Epidermal melanocyte (primary cell): Measurements from ENCODE around the gene TRAF3IP1.

Source experiments
- DNase-seq: peaks from one replicate; pipeline ENCODE4 v3.0.0; 2011; ENCODE audit warnings: low spot score; ENCODE audit not compliant: insufficient read length

The TRAF3IP1 gene

DNA sequence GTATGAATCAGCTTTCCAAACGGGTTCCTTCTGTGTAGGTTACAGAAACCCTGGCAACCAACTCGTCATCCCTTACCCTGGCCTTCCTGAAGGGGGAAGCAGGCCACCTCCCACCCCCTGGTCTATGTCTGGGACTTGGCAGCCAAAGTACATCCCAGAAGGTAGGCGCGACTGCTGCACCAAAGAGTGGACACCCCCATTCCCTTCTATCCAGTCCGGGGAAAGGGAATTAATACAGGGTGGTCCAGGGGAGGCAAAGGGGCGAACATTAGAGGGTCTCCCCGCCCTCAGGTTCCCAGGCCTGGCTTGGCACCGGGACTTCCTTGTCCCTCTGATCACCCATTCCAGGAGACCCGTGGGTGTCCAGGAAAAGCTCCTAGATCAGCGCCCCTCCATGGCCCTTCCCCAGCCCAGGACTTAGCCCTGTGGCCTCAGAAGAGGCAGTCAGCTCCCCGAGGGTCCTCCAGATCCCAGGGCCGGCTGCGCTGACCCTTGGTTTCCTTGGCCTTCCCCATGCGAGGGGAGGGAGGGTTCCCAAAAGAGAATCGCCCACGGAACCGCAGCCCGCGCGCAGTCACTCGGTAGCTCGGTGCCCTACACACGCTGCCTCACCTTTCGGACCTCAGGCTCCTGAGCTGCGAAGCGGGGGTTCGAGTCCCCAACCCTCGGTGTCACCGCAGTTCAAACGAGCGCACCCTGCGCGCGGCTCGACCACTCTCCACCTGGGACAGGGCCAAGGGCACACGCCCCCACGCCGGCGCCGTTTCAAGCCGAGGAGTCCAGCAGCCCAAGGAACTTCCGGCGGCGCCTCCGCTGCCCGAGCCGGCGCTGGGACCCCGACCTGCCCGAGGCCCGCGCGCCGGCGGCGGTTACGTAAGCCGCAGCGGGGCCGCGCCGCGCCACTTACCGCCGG, 32.3 kb upstream of the TRAF3IP1 start, which contains the start of gene PER2:
TSS of gene PER2 (minus strand) at position 874 of the 913 bp plus-strand sequence. CDS start 10,674 bp downstream, outside the sequence.
- DNase-seq: no peak

DNA sequence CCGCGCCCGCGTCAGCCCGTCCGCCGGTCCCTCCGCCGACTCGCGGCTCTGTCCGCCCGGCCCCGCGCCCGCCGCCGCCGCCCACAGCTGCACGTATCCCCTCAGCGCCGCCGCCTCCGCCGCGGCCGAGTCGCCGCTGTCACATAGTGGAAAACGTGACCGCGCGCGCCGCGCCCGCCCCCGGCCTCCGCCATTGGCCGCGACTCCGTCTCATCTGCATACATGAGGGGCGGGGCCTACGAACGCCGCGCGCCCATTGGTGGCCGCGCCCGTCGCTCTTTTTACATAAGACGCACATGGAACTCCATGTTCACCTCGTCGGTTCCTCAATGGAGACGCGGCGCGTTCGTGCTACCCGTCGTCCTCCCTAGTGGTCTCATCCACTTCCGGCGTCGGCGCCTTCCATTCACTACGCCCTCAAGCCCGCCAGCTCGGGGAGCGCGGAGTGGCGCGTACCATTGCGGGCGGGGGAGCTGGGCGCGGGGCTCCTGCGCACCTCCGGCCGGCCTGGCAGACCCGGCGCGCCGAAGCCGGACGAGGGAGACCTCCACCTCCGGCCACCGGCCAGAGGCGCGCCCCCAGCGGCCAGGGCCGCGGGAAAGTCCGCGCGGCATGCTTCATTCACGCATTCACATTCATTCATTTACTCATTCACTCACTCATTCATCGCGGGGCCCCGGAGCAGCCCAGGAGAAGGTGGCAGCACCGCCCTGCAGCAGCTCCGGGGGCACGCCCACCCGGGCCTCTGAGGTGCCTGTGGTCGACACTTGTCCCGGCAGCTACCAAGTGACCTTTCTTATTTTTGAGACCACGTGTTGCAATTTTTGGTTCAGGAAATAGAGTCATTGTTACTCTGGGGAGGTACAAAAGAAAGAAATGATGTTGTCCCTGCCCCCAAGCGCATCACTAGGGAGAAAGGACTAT, 31.4 kb upstream of the TRAF3IP1 start:
- DNase-seq: peak; percentile 93

DNA sequence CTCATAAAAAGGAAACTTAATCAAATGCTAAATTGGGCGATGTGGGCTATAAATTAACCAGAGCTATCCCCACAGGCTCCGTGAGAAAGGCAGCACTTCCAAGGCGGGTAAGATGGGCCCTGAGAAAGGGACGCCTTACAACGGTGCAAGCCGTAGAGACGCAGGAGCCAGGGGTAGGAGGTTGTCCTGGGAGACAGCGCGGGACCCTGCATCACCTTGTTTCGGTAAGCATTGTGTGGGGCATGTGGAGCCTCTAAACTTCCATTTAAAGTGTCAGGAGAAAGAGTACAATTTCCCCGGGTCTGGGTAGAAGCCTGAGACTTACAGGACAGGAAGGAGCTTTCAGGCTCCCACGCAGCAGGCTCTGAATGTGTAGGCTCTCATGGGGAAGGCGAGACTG, 30.7 kb upstream of the TRAF3IP1 start:
- no peak for DNase-seq

DNA sequence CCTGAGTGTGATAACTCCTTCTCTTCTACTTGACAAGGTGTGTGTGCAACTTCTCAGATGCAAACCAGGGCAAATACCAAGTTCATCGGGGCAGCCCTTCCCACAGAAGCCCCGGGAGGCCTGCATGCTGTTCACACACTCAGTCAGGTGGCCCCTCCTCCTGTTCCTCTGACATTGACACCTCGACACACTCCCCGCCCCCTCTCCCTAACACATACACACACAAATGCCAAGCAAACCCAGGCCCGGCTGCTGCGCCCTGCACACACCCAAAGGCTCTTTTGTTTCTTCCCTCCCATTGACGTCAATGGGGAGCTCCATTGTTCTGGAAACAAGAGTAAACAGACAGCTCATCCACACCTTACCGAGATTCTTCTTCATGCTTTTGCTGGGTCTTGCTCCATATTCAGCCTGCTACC, 30.2 kb upstream of the TRAF3IP1 start:
- no peak for DNase-seq

DNA sequence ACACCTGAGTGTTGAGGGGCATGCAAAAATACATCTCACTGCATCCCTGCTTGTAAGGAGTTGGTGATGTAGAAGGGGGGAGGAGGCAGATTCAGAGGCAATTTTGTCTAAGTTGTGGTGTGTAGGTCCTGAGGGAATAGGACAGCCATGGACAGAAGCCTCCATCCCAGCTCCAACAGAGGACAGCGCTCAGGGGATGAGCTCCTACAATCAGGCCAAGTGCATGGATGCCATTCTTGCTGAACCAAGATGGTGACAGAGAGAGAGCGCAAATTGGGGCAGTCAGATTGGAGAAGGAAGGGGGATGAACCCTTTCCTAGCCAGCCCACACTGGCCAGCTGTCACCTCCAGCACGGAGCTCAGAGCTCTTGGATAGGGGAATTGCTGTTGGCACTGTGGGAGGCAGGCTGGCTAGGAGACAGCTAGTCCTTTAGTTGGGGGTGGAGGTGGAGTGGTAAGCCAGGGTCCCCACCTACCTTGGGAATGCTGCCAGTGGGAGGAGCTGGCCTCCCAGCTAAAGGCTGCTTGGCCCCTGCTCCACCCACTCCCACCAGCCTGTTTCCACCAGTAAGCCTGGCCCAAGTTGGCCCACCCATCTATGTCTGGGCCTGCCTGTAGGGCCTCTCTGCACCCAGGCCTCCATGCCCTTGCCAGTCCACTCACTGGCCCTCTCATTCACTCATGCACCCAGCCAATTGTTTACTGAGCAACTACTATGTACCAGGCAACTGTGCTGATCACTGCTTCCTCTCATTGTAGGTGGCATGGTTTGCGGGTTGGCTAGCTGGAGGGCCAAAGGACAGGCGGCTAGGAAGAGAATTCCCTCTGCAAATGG, 29.4 kb upstream of the TRAF3IP1 start:
- no peak for DNase-seq

DNA sequence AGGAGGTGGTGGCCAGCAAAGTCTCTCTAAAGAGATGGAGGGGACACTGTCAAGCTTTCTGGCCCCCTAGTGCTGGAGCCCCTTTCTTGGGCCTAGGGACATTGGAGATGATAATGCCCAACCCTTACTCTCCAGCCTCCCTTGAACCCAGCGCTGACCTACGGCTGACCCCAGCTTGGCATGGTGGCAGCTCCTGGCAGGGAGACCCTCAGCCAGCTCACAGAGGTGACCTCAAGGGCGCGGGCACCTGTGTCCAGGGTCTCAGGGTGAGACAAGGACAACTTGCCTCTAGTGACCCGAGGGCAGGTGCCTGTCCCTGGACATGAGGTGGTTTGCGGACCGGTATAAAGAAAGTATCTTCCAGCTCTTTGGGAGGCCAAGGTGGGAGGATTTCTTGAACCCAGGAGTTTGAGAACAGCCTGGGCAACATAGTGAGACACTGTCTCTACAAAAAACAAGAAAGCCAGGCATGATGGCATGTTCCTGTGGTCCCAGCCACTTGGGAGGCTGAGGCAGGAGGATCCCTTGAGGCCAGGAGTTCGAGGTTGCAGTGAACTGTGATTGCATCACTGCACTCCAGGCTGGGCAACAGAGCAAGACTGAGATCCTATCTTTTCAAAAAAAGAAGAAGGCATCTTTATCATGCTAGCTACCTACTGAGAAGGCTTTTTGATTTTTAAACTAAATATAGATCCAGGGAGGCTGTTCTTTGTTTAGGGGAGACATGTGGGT, 28.6 kb upstream of the TRAF3IP1 start:
- no peak for DNase-seq

DNA sequence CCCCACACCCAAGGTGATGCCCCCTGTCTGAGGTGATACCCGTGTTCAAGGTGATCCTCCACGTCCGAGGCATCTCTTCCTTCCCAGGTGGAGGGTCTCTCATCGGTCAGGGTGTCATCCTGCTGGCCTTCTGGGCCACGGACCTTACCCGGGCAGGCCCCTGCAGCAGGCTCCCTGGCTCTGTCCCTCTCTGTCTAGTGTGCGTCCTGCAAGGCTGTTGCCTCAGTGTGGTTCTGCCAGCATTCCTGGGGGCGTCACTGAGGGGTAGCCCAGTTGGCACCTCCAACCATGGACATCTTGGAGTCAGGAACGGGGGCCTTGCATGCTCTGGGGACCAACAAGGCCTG, 26.3 kb upstream of the TRAF3IP1 start:
- DNase-seq: no peak

DNA sequence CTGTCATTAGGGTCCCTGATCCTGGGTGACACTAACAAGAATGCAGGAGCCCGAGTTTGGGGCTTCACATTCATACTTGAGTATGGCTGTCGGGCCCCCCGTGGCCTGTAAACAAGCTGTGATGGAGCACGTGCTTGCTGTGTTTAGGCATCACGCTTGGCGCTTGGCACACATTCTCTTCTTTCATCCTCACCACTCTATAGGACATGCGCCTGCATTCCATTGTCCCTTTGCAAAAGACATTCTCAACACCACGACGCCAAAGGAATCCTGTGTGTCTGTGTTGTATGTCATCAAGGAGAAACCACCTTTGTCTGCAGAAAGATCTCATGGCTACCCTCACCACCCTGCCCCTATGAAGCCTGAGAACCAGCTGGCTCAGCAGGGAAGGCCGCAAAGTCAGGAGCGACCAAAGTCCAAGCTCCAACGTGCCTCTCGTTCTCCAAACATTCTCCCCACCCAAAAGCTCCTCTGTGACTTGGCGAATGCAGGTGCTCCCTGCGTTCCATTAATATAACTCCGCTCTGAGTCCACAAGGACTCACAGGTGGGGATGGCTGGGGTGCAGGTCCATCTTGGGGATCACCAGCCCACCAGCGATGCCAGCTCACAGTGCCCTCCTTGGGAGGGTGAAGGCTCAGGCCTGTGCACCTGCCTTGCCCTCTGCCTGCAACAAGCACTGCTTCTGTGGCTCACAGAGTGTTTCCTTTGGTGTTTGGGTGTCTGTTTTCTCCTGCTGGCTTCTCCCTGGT, 25.8 kb upstream of the TRAF3IP1 start:
- DNase-seq: no peak

DNA sequence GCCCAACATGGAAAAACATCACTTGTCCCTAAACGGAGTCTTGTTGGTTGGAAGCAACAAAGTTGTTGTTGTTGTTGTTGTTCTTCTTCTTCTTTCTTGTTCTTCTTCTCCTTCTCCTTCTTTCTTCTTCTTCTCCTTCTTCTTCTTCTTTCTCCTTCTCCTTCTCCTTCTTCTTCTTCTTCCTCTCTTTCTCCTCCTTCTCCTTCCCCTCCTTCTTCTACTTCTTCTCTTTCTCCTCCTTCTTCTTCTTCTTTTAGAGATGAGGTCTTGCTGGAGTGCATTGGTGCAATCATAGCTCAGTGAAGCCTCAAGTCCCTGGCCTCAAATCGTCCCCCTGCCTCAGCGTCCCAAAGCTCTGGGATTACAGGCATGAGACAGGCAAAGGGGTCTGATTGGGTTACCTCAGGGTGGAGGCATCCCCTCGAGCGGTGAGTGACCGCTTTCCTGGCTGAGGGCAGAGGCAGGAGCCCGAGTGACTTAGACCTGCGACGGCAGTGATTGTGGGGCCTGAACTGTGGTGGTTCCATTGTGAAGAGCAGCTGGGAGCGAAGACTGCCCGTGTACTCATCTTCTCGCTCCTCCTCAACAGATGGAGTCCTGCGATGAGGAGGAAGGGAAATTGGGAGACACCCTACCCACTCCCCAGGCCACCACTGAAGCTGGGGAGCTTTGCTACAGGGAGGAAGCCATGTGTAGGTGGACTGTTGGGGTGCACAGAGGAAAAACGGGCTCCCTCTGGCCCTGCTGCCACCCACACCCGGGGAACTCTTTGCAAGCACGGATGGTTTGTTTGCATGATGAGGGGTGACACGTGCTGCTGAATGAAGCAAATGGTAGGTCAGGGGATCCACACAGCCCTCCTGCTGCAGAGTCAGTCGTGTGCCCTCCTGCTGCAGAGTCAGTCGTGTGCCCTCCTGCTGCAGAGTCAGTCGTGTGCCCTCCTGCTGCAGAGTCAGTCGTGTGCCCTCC, 24.9 kb upstream of the TRAF3IP1 start:
- no peak for DNase-seq

DNA sequence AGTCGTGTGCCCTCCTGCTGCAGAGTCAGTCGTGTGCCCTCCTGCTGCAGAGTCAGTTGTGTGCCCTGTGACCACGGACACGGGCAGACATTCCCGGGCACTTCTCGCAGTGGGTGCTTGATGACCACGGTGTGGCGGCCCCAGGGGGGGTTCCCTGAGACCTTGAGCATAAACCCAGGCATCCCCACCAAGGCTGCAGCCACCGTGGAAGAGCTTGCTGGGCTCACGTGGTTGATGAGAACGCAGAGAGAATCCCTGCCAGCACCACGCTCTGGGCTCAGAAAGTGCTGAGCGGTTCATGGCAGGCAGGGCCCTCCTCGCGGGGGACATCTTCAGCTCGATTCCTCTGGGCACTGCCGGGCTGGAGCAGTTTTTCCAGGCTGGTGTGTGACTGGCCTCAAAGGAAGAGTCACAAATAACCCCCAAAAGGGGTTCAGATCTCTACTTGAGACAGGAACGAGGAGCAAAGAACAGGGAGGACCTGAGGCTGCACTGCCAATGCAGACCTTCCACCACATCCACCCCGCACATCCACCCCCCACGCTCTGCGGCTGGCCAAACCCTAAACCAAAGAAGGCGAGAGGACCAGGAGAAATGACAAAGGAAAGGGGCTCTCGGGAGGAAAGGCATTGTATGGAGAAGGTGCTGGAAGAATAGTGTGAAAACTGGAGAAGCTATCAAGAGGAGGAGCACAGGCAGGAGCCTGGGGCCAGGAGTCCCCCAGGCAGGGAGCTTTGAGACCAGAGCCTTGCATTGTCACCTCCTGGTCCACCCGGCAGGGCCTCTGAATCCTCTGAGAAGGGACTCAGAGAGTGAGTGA, 23.5 kb upstream of the TRAF3IP1 start:
- DNase-seq: no peak

DNA sequence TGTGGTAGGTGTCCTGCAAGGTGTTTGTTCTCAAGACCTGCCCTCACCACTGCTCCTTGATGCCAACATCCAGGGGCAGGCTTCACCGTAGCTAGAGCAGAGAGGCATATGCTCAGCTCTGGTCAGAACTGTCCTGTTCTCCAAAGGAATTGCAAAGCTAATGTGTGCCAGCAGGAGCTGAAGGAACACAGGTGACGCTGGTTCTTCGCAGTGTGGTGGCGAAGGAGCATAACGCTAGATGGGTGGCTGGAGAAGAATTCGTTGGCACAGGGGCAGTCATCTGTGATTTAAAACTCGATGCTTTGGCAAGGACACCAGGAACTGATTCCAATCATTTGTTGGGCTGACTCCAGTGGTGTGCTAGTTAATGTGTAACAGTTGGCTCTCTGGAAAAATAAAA, 20.5 kb upstream of the TRAF3IP1 start:
- no peak for DNase-seq

DNA sequence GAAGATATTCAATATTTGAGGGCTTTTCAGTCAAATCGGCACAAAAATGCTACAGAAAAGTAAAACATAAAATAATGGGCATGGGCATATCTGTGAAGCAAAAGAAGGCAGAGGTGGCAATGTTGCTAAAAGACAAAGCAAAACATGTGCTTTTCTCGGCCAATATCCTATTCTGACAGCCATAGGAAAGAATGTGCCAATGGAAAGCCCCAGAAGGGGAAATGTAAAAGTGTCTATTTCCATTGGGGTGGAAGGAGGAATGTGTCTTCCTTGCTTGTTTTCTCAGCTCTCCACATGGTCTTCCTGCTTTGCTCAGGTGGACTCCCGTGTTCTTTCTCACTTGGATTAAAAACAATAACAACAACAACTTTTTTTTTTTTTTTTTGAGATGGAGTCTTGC, 18.2 kb upstream of the TRAF3IP1 start:
- no peak for DNase-seq

DNA sequence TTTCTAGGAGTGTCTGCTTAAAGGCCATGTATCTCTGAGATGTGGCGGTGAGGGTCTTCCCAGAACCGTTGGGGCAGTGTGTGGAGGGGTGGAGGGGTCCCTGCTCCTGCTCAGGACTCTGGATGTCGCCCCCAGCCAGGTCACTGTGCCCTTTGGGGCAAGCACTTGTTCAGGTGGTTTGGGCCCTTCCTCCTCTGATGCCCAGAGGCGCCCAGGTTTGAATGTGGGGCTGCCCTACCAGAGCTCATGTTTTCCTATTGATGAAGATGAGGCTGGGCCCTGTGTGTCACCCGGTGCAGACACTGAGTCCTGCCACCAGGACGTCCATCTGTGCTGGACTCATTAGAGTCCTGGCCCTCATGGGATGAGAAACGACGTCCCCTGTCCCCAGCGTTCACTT, 17.6 kb upstream of the TRAF3IP1 start:
- DNase-seq: no peak

DNA sequence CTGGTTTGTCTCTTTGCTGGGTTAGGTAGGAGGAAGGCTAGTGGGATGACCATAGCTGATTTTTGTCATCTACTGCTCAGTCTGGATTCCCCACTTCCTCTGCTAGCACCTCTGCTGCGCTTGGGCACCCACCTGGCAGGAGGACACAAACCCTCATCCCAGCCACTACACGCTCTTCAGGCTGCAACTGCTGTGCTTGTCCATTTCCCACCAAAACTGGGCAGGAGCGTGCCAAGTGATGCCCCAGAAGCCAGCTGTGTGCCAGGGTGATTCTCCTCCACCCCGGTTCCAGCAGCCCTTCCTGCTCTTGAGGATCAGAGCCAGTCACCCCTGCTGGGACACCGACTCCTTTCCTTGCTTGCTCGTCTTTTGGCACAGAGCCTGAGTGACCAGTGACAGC, 16.2 kb upstream of the TRAF3IP1 start:
- no peak for DNase-seq

DNA sequence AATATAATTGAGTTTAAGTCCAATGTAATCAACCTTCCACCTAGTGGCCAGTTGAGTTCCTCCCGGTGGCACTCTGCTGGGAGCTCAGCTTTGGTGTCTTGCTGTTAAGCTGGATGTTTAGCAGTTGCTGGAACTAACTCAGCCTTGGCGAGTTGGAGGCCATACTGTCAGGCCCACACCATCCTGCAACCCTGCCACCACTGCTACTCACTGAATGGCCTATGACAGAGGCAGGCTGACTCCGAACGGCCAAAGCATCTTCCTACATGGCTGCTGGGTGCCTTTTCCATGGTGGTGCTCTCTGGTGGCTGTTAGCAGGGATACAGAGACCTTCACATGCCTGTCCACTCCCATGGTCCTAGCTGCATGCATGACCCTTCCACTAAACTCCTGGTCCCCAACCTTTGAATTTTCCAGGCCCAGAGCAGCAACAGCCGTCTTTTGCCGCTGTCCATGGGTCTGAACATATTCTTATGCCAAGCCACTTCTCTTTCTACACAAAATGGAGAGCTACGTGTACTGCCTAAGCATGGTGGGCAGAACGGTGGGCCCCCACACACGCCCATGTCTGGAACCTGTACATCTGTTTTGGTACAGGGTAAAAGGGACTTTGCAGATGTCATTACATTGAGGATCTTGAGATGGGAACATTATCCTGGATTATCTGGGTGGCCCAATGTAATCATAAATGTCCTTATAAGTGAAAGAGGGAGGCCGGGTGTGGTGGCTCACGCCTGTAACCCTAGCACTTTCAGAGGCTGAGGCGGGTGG, 15.0 kb upstream of the TRAF3IP1 start:
- no peak for DNase-seq

DNA sequence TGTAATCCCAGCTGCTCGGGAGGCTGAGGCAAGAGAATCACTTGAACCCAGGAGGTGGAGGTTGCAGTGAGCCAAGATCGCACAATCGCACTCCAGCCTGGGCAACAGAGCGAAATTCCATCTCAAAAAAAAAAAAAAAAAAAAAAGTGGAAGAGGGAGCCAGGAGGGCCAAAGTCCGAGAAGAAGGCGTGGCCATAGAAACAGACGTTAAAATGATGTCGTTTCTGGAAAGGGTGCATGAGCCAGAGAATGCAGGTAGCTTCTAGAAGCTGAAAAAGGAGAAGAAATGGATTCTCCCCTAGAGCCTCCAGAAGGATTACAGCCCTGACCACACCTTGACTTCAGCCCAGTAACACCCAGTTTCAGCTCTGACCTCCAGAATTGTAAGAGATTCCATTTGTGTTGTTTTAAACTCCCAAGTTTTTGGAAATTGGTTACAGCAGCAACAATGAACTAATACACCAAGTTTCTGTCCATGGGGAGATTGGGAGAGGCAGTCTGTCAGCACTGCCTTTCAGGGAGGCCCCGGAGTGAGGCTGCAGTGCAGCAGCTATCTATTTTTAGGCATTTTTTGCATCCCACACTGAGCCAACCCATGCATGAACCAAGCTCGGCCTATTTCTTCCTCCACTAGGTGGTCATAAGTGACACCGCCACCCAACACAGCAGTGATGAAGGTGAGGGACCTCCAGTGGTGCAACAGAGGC, 14.2 kb upstream of the TRAF3IP1 start:
- no peak for DNase-seq

DNA sequence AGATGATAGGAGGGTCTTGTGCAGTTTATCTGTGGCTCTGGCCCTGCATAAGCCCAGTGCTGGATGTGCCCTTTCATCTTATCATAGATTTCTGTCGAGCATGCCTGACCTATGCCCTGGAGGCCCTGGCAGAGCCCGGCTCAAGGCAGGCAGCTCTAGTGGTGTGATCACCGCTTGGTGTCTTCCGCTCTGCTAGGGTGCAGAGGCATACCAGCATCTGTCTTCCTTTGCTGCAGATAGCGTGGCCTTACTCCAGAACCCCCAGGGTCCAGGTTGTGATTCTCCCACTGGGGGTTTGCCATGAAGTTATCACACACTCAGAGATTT, 13.7 kb upstream of the TRAF3IP1 start:
- no peak for DNase-seq
